ENCODE measurements around the gene KRT31.

KRT31 gene

DNA sequence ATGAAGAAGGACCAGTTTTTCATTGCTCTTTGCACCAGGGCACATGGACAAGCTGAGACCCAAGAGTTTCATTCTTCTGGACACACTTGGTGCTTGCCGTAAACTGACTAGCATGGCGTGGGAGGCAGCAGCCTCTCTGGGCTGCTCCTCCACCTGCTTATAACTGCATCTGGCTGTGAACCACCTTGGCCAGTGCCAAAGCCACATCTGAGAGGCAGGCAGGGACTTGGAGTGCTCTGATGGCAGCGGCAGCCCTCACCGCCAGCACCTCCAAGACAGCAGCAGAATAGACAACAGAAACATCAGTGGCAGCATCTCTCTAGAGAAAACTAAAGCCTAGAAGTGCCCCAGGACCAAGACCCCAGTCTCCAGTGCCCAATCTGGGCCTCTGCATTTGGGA lies 22.3 kb upstream of the KRT31 start:
- no peak overlapping the region for H3K4me2 ChIP-seq (ENCODE audit: low read length)
- H3K4me1 ChIP-seq (ENCODE audit: insufficient read depth, low read length, severe bottlenecking), result no peaks in the 10 kb centered on the region
- TF ChIP-seq, protein P1, sequence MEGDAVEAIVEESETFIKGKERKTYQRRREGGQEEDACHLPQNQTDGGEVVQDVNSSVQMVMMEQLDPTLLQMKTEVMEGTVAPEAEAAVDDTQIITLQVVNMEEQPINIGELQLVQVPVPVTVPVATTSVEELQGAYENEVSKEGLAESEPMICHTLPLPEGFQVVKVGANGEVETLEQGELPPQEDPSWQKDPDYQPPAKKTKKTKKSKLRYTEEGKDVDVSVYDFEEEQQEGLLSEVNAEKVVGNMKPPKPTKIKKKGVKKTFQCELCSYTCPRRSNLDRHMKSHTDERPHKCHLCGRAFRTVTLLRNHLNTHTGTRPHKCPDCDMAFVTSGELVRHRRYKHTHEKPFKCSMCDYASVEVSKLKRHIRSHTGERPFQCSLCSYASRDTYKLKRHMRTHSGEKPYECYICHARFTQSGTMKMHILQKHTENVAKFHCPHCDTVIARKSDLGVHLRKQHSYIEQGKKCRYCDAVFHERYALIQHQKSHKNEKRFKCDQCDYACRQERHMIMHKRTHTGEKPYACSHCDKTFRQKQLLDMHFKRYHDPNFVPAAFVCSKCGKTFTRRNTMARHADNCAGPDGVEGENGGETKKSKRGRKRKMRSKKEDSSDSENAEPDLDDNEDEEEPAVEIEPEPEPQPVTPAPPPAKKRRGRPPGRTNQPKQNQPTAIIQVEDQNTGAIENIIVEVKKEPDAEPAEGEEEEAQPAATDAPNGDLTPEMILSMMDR (IDR thresholded peaks at IDR 0.05; ENCODE audit: low read length), result no peak
- TF ChIP-seq EZH2 (IDR thresholded peaks at IDR 0.05; ENCODE audit: borderline replicate concordance, low read length), result no peak
- H3K9me2 ChIP-seq (ENCODE audit: low read depth, low read length), result no peaks in the 10 kb centered on the region
- H3K9me3 ChIP-seq (ENCODE audit: low read length), result no peaks in the 10 kb centered on the region
- H2AFZ ChIP-seq (ENCODE audit: low read length), result no peak overlapping the region
- no peak overlapping the region for H3K27ac ChIP-seq (ENCODE audit: low read depth, low read length, poor library complexity, severe bottlenecking)
- no peak overlapping the region for H3K4me3 ChIP-seq (ENCODE audit: low read depth, low read length, poor library complexity, severe bottlenecking)
- no peaks in the 10 kb centered on the region for H3K36me3 ChIP-seq (ENCODE audit: insufficient read depth, low read length)
- H3K79me2 ChIP-seq (ENCODE audit: insufficient read depth, low read length), result no peaks in the 10 kb centered on the region
- H4K20me1 ChIP-seq (ENCODE audit: insufficient read depth, low read length), result no peaks in the 10 kb centered on the region
- no peaks in the 10 kb centered on the region for H3F3A ChIP-seq (ENCODE audit: insufficient read depth, low read length)
- H3K27me3 ChIP-seq (ENCODE audit: insufficient read depth, low read length), result no peaks in the 10 kb centered on the region
- H3K9ac ChIP-seq (ENCODE audit: low read length), result no peak overlapping the region

DNA sequence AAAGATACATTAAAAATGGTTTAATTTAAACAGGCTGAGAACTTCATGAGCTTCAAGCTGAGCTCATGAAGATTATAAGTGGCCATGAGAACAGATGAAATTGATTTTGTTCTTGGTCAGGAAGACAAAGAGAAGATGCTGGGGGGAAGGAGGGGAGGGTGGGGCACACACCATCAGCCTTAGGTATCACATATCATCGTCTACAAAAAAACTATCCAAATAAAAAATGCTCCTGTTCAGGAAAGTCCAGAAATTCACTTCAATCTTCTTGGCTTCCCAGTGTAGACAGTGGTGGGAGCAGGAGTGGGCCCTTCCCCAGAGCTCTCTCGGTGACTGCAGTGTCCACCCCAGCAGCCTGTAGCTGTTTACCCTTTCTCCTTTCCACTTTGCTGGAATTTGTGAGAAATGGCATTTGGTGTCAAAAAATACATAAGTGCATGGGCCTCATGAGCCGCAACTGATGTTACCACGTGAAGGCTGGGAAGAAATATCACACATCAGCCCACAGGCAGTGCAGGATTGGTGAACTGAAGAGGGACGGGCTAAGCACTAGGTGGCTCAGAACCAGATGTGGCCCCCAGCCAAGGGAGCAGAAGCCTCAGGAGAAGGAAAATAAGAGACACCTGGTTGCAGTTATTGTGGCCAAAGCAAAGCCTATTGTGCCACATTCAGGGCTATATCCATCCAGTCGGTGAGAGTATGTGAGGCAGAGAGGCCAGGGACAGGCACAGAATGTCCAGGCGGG lies 20.9 kb upstream of the KRT31 start:
- H3K27ac ChIP-seq (ENCODE audit: low read depth, low read length, poor library complexity, severe bottlenecking), result no peak overlapping the region
- H3F3A ChIP-seq (ENCODE audit: insufficient read depth, low read length), result no peaks in the 10 kb centered on the region
- H4K20me1 ChIP-seq (ENCODE audit: insufficient read depth, low read length), result no peaks in the 10 kb centered on the region
- no peak overlapping the region for H3K4me3 ChIP-seq (ENCODE audit: low read depth, low read length, poor library complexity, severe bottlenecking)
- no peaks in the 10 kb centered on the region for H3K4me1 ChIP-seq (ENCODE audit: insufficient read depth, low read length, severe bottlenecking)
- H3K79me2 ChIP-seq (ENCODE audit: insufficient read depth, low read length), result no peaks in the 10 kb centered on the region
- no peaks in the 10 kb centered on the region for H3K9me3 ChIP-seq (ENCODE audit: low read length)
- no peaks in the 10 kb centered on the region for H3K27me3 ChIP-seq (ENCODE audit: insufficient read depth, low read length)
- H3K36me3 ChIP-seq (ENCODE audit: insufficient read depth, low read length), result no peaks in the 10 kb centered on the region
- no peaks in the 10 kb centered on the region for H3K9me2 ChIP-seq (ENCODE audit: low read depth, low read length)
- H3K4me2 ChIP-seq (ENCODE audit: low read length), result no peak overlapping the region
- H2AFZ ChIP-seq (ENCODE audit: low read length), result no peak overlapping the region
- TF ChIP-seq, protein P1 (IDR thresholded peaks at IDR 0.05; ENCODE audit: low read length), result no peak
- TF ChIP-seq EZH2 (IDR thresholded peaks at IDR 0.05; ENCODE audit: borderline replicate concordance, low read length), result no peak
- no peak overlapping the region for H3K9ac ChIP-seq (ENCODE audit: low read length)

DNA sequence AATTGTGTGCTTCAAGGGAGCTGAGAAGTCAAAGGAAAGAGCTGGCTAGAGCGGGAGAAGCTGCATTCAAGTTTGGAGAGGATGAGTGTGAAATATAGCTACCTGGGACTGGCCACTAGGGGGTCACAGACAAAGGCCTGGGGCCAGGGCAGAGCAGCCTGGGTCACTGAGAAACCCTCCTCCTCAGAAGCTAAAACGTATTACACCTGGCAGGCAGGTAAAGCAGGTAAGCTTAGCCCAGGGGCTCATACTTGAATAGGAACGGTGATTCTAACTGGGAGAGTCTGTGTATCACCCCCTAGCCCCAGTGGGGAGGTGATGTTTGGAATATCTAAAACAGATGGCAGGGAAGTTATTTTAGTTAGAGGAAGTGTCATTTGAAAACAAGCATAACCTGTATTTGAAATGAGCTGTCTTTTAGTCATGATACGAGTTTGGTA lies 20.2 kb upstream of the KRT31 start:
- Histone ChIP-seq H3K27ac (ENCODE audit: low read depth, low read length, poor library complexity, severe bottlenecking) (no peak overlapping the region), H3F3A (ENCODE audit: insufficient read depth, low read length) (no peaks in the 10 kb centered on the region), H3K4me2 (ENCODE audit: low read length) (no peak overlapping the region), H4K20me1 (ENCODE audit: insufficient read depth, low read length) (no peaks in the 10 kb centered on the region), H3K27me3 (ENCODE audit: insufficient read depth, low read length) (no peaks in the 10 kb centered on the region), H3K4me3 (ENCODE audit: low read depth, low read length, poor library complexity, severe bottlenecking) (no peak overlapping the region), H3K9me3 (ENCODE audit: low read length) (no peaks in the 10 kb centered on the region), H3K4me1 (ENCODE audit: insufficient read depth, low read length, severe bottlenecking) (no peaks in the 10 kb centered on the region), H2AFZ (ENCODE audit: low read length) (no peak overlapping the region), H3K9ac (ENCODE audit: low read length) (no peak overlapping the region), H3K9me2 (ENCODE audit: low read depth, low read length) (no peaks in the 10 kb centered on the region), H3K79me2 (ENCODE audit: insufficient read depth, low read length) (no peaks in the 10 kb centered on the region), H3K36me3 (ENCODE audit: insufficient read depth, low read length) (no peaks in the 10 kb centered on the region)
- no peak for TF ChIP-seq EZH2 (IDR thresholded peaks at IDR 0.05; ENCODE audit: borderline replicate concordance, low read length)
- TF ChIP-seq, protein P1 (IDR thresholded peaks at IDR 0.05; ENCODE audit: low read length), result peak; percentile 54
